BLaER1 (cell line): ENCODE measurements around the gene REV1.
"Not testable (repeated sequence)": the region's sequence is repeated elsewhere in the genome, so short reads cannot be mapped to it uniquely, and the experiment has no call there.

ENCODE experiments used
- H3K27ac ChIP-seq: shearing (Covaris generic); formaldehyde crosslinking; 2 replicates; pipeline ENCODE4 v1.8.1; 2022
- H3K27me3 ChIP-seq: shearing (Covaris generic); formaldehyde crosslinking; 2 replicates; pipeline ENCODE4 v1.8.1; 2022
- H3K36me3 ChIP-seq: shearing (Covaris generic); formaldehyde crosslinking; 2 replicates; pipeline ENCODE4 v1.8.1; 2022
- H3K4me1 ChIP-seq: shearing (Covaris generic); formaldehyde crosslinking; 2 replicates; pipeline ENCODE4 v1.8.1; 2022
- H3K4me2 ChIP-seq: shearing (Covaris generic); formaldehyde crosslinking; 2 replicates; pipeline ENCODE4 v1.8.1; 2022
- H3K4me3 ChIP-seq: shearing (Covaris generic); formaldehyde crosslinking; 2 replicates; pipeline ENCODE4 v1.8.1; 2022
- H3K9ac ChIP-seq: shearing (Covaris generic); formaldehyde crosslinking; 2 replicates; pipeline ENCODE4 v1.8.1; 2022
- H3K9me3 ChIP-seq: shearing (Covaris generic); formaldehyde crosslinking; 2 replicates; pipeline ENCODE4 v1.8.1; 2022
- H4K20me1 ChIP-seq: shearing (Covaris generic); formaldehyde crosslinking; 2 replicates; pipeline ENCODE4 v1.8.1; 2022
- Cebpa-rat ChIP-seq: shearing (Covaris generic); IDR thresholded peaks from 2 replicates; pipeline ENCODE4 v1.8.1; 2022

The REV1 gene

DNA sequence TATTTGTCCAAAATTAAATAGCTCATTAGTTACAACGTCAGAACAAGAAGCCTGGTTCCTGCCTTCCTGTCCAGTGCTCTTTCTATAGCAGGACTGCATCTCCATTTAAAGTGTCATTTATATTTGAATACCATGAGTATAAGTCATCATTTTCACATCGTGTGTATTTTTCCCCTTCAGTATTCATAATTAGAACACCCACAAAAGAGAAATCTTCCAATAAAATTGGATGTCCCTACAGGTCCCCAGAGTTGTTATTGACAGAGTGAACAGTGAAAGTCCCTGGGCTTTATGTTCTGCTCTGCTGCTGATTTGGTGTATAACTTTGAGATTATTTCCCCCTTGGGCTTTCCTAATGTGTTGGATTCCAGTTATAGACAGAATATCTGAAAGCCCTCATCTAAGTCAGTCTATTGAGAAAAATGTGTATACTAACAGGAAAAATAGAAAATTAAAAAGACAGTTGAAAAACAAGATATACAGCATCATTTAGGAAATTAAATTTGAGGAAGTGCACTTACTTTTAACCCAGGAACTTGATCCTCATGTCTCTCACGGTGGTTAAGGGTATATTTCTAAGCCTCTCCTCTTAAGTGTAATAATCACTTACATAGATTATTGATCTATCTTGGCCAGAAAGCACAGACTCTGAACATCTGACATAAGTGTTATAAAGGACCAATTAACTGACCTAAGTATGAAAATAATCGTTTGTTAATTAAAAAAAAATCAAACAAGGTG is 15.2 kb upstream of the REV1 start:
- Histone ChIP-seq H3K9me3 (no peaks in the 10 kb centered on the region), H3K4me2 (no peak overlapping the region), H3K4me1 (no peaks in the 10 kb centered on the region), H3K36me3 (no peaks in the 10 kb centered on the region), H3K9ac (no peak overlapping the region), H3K27ac (no peak overlapping the region), H3K4me3 (no peak overlapping the region), H4K20me1 (no peaks in the 10 kb centered on the region), H3K27me3 (no peaks in the 10 kb centered on the region)
- TF ChIP-seq Cebpa-rat, result no peak

DNA sequence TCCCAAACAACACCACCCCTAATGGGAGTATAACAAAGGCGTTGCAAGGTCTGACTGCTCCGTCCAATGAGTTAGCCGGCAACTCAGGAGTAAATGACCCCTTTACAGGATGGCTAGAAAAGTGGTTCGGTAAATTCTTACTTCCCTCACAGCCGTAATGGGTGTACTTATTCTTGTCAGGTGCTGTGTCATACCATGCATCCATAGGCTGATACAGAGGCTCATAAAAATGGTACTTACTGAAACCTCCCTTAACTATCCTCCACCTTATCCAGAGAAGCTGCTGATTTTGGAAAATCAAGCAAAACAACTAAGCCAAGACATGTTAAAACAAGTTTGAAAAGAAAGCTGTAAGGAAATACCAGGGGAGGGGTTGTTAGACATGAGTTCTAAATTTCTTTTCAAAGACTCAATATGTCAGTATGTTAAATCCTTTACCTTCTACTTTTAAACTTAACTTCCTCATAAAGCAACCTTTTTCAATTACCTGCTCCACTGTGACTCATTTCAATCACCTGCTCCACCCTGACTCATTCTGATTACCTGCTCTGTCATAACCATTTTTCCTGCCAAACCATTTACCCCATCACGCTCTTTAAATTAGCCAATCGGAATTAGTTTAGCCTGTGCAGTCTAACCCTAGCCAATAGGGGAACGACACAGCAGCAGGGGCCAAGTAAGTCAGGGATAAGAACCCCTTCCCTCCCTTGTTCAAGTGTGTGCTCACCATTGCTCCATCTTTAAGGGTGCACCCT is 14.0 kb upstream of the REV1 start:
- not testable (repeated sequence) for H3K4me2 ChIP-seq, H3K9me3 ChIP-seq, H4K20me1 ChIP-seq, H3K27ac ChIP-seq, H3K36me3 ChIP-seq, H3K4me1 ChIP-seq, H3K4me3 ChIP-seq, H3K9ac ChIP-seq, H3K27me3 ChIP-seq

DNA sequence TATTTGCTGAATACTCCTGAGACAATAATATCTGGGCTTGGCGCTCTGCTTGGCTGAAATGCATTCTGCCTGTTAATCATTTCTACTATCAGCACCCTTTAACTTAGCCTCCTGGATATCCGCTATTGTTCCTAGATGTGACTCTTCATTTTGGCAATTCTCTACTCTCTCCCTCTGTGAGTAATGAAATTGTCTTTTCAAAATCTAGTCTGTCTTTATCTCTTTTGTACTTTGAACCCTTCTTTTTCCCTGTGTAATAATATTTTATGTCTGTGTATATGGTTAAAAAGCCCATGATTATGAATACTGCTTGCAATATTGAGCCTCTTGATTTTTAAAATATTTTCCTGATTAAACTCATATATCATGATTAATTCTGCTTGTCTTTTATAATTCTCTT is 6.2 kb upstream of the REV1 start:
- Histone ChIP-seq H3K4me3 (no peak overlapping the region), H3K9ac (no peak overlapping the region), H3K4me2 (no peak overlapping the region), H3K36me3 (no peaks in the 10 kb centered on the region), H3K27ac (no peak overlapping the region), H4K20me1 (no peaks in the 10 kb centered on the region), H3K9me3 (no peaks in the 10 kb centered on the region), H3K27me3 (no peaks in the 10 kb centered on the region), H3K4me1 (peaks cover 3% of the 10 kb centered on the region)
- no peak for TF ChIP-seq Cebpa-rat

DNA sequence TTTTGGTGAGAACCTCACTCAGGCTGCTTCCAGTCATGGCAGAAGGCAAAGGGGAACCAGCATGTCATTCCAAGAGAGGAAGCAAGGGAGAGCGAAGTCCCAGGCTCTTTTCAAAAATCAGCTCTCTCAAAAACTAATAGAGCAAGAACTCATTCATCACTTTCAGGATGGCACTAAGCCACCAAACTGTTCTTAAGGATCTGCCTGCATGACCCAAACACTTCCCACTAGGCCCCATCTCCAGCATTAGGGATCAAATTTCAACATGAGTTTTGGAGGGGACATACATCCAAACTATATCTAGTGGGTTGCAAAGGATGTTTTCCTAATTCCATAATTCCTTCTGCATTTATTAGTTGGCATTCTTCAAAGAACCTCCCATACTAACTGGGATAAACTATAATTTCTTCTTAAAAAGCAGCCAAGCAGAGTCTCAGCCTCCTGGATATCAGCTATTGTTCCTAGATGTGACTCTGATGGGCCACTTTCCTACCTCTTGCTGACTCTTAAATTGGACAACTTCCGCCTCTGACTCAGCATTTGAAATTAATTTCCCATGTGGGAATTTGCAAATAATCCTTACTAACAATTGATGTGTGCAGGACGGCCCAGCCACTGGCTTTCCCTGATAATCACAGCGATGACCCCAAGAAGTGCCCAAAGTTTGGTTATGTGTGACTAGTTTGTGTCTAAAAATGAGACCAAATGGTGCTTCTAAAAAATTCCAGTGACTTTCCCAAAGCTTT is 5.5 kb upstream of the REV1 start:
- Histone ChIP-seq H3K27ac (no peak overlapping the region), H3K27me3 (no peaks in the 10 kb centered on the region), H3K9ac (no peak overlapping the region), H3K4me2 (no peak overlapping the region), H4K20me1 (no peaks in the 10 kb centered on the region), H3K4me1 (peaks cover 9% of the 10 kb centered on the region), H3K36me3 (no peaks in the 10 kb centered on the region), H3K9me3 (no peaks in the 10 kb centered on the region), H3K4me3 (no peak overlapping the region)
- no peak for TF ChIP-seq Cebpa-rat

DNA sequence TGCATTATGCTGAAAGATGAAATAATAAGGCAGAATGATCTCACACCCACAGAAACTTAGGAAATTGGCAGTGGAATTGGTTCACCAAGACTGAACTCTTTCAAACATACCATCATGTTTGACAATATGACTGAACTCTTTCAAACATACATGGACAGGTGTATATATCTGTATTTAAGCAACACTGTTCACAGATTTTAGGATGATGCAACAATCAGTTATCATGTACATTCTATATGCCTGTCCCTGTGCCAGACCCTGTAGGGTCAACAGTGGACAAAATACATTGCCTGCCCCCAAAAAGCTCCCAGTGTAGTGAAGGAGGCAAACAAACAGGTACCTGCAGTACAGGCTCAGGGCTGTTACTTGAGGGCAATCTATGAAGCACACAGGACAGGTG is 2.9 kb upstream of the REV1 start:
- no peak for TF ChIP-seq Cebpa-rat
- H3K4me1 ChIP-seq, result peaks cover 19% of the 10 kb centered on the region
- no peak overlapping the region for H3K9ac ChIP-seq
- H3K9me3 ChIP-seq, result no peaks in the 10 kb centered on the region
- no peak overlapping the region for H3K4me3 ChIP-seq
- H3K4me2 ChIP-seq, result no peak overlapping the region
- H4K20me1 ChIP-seq, result peaks cover 17% of the 10 kb centered on the region
- no peak overlapping the region for H3K27ac ChIP-seq
- no peaks in the 10 kb centered on the region for H3K27me3 ChIP-seq
- no peaks in the 10 kb centered on the region for H3K36me3 ChIP-seq

DNA sequence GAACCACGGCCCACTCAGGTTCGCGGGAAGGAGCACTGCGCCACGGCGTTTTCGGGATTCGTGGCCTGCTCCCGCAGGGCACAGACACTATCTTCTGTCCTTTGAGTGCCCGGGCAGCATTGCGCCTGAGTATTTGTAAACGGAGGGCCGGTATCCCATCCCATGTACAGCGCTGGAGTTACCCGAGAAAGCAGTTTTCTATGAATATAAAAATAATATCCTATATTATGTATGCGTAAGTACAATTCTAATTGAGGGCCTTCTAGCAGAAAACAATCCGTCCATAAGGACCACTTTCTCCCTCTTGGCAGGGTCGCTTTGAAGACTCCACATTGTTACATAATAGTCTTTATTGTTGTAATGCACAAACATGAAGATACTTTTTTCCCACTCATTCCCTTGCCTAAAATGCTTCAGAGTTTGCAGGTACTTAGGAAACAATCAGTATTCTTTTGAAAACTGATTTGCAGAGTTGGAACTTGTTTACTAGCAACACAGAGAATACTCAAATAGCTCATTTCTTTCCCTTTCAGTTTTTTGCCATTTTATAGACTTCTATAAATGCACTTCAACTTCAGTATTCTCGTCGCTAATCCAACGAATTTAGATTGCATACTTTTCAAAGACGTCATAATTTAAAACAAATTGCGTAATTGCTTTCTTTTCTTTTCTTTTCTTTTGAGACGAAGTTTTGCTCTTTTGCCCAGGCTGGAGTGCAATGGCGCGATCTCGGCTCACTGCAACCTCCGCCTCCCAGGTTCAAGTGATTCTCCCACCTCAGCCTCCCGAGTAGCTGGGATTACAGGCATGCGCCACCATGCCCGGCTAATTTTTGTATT is 1.0 kb upstream of the REV1 start:
- no peaks in the 10 kb centered on the region for H3K9me3 ChIP-seq
- H3K4me2 ChIP-seq, result peak overlapping the region; percentile 84
- peak overlapping the region; percentile 47 for H3K27ac ChIP-seq
- H3K27me3 ChIP-seq, result no peaks in the 10 kb centered on the region
- H3K9ac ChIP-seq, result peak overlapping the region; percentile 92
- TF ChIP-seq Cebpa-rat, result no peak
- peak overlapping the region; percentile 96 for H3K4me3 ChIP-seq
- peaks cover 38% of the 10 kb centered on the region for H3K4me1 ChIP-seq
- no peaks in the 10 kb centered on the region for H3K36me3 ChIP-seq
- H4K20me1 ChIP-seq, result peaks cover 36% of the 10 kb centered on the region

DNA sequence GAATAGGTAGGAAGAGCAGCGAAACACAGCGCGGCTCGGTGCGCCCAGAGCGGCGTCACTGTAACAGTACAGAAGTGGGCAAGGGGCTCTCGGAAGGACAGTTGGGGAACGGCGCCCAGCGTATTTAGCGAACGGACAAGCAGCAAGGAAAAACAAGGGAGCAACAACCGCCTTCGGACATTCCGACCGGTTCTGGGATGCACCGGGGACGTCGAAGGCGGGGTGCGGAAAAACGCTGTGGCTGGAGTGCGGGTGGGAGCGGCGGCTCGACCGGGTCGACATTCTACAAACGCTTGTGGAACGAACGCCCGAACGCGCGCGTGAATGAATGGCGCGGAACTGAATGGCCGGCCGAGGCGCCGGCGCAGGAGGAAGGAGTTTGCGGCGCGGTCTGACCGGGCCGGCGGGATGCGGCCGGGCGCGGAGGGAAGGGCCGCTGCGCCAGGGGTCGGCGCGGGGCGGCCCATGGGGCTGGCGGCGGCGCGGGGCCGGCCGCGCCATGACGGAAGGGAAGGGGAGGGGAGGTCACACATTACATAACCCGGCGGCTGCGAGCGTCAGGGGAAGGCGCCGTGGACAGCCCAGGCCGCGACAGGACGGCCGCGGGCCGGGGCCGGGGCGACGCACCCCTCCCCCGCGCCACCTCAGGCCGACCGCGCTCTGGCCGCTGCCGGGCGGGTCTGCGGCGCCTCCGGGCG is 605 bp downstream of the REV1 start:
- H3K9me3 ChIP-seq, result no peaks in the 10 kb centered on the region
- peak overlapping the region; percentile 96 for H3K4me3 ChIP-seq
- no peaks in the 10 kb centered on the region for H3K27me3 ChIP-seq
- peaks cover 53% of the 10 kb centered on the region for H4K20me1 ChIP-seq
- H3K4me1 ChIP-seq, result peaks cover 45% of the 10 kb centered on the region
- peak overlapping the region; percentile 85 for H3K4me2 ChIP-seq
- no peaks in the 10 kb centered on the region for H3K36me3 ChIP-seq
- H3K9ac ChIP-seq, result peak overlapping the region; percentile 92
- no peak for TF ChIP-seq Cebpa-rat
- H3K27ac ChIP-seq, result peak overlapping the region; percentile 94

DNA sequence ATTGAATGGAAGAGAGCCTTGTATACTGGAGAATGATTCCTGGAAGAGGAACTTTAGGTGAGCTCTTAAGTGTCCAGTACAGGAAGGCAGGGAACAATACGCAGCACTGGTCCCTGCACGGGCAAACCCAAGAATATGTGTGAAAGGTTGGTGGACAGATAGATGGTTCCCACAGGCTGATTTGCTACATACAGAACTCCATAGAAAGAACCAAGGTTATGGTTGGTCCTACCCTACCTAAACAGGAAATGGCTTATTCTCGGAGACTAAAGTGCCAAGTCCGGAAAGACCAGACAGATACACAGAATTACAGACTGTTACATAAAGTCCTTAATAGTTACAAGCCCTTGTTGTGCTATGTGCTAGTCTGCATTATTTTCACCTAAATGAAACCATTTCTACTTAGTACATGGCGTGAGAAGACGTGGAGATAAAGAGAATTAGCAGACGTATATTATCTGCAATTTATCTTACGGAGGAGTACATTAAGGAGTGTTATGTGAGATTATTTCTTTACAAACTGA is 1.2 kb downstream of the REV1 start:
- no peak for TF ChIP-seq Cebpa-rat
- Histone ChIP-seq H3K4me1 (peaks cover 45% of the 10 kb centered on the region), H4K20me1 (peaks cover 59% of the 10 kb centered on the region), H3K9me3 (no peaks in the 10 kb centered on the region), H3K36me3 (no peaks in the 10 kb centered on the region), H3K27me3 (no peaks in the 10 kb centered on the region), H3K27ac (peak overlapping the region; percentile 94), H3K4me3 (peak overlapping the region; percentile 96), H3K9ac (peak overlapping the region; percentile 92), H3K4me2 (peak overlapping the region; percentile 85)

DNA sequence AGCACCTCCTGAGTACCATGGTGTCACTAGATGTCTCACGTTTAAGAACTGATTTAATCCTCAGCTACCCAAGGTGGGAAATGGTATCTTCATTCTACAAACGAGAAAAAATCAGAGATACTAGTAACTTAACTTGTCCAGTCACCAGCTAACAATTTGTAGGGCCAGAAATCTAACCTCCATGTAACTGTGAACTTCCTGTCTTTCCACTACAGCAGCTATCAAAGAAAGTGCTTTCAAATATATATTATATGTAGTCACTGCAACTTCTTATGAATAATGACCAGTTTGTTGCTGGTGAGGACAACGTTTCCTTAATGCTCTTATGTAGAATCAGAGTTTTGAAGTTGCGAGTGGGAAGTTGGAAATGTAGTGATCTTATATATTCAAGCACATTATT is 1.9 kb downstream of the REV1 start:
- peaks cover 66% of the 10 kb centered on the region for H4K20me1 ChIP-seq
- H3K4me2 ChIP-seq, result peak overlapping the region; percentile 85
- no peaks in the 10 kb centered on the region for H3K9me3 ChIP-seq
- H3K4me1 ChIP-seq, result peaks cover 45% of the 10 kb centered on the region
- no peak overlapping the region for H3K4me3 ChIP-seq
- H3K27ac ChIP-seq, result no peak overlapping the region
- no peaks in the 10 kb centered on the region for H3K36me3 ChIP-seq
- no peak overlapping the region for H3K9ac ChIP-seq
- TF ChIP-seq Cebpa-rat, result no peak
- no peaks in the 10 kb centered on the region for H3K27me3 ChIP-seq
